AML-193 (cell line): ENCODE results near the gene EIF4G3.
A peak's percentile ranks its signal among the peaks of the same experiment; 100 is the strongest.
"Not testable (repeated sequence)": the region's sequence is repeated elsewhere in the genome, so short reads cannot be mapped to it uniquely, and the experiment has no call there.

ENCODE experiments used
- DNase-seq, 2 experiments: peaks; one replicate each; lab custom pipeline; 2025; lab: John Stamatoyannopoulos, UW

Gene EIF4G3

GRCh38 chr1:21067551-21068227 is 109.0 kb downstream of the EIF4G3 start:
- DNase-seq = no peak

GRCh38 chr1:21066356-21067012 is 110.2 kb downstream of the EIF4G3 start:
- no peak for DNase-seq

- DNase-seq = no peak
These were observed 110.8 kb downstream of the EIF4G3 start for GRCh38 chr1:21065851-21066250.

- no peak for DNase-seq
These were observed 112.6 kb downstream of the EIF4G3 start for GRCh38 chr1:21064057-21064456.

- no peak for DNase-seq
These were observed 116.2 kb downstream of the EIF4G3 start for GRCh38 chr1:21060523-21060922.

- DNase-seq = no peak
These were observed 117.7 kb downstream of the EIF4G3 start for GRCh38 chr1:21059021-21059420.

GRCh38 chr1:21058035-21058793 is 118.5 kb downstream of the EIF4G3 start:
- no peak for DNase-seq

GRCh38 chr1:21053189-21053928 is 123.3 kb downstream of the EIF4G3 start:
- DNase-seq = not testable (repeated sequence)

- no peak for DNase-seq
These were observed 124.7 kb downstream of the EIF4G3 start for GRCh38 chr1:21052034-21052433.

- DNase-seq = peak; percentile 23 to 29
These were observed 125.4 kb downstream of the EIF4G3 start for GRCh38 chr1:21051177-21051825.

- no peak for DNase-seq
These were observed 126.7 kb downstream of the EIF4G3 start for GRCh38 chr1:21050031-21050430.

GRCh38 chr1:21048462-21048861 is 128.2 kb downstream of the EIF4G3 start:
- DNase-seq = no peak

GRCh38 chr1:21046132-21046531 is 130.6 kb downstream of the EIF4G3 start:
- no peak for DNase-seq

- DNase-seq = no peak
These were observed 131.3 kb downstream of the EIF4G3 start for GRCh38 chr1:21045351-21045750.

- DNase-seq = no peak
These were observed 133.6 kb downstream of the EIF4G3 start for GRCh38 chr1:21042929-21043605.

GRCh38 chr1:21041541-21041940 is 135.2 kb downstream of the EIF4G3 start:
- no peak for DNase-seq

GRCh38 chr1:21037091-21037490 is 139.6 kb downstream of the EIF4G3 start:
- no peak for DNase-seq

- no peak for DNase-seq
These were observed 140.9 kb downstream of the EIF4G3 start for GRCh38 chr1:21035794-21036193.

- DNase-seq = no peak
These were observed 141.7 kb downstream of the EIF4G3 start for GRCh38 chr1:21034725-21035628.

GRCh38 chr1:21032741-21033140 is 144.0 kb downstream of the EIF4G3 start:
- DNase-seq = no peak
